Loucy (cell line): ENCODE results near the gene IREB2.

Experiments
- H2AFZ ChIP-seq: fragments of 200-600 bp; sonication (generic); 2 replicates; pipeline ENCODE4 v1.6.0; 2016; ENCODE audit warnings: antibody characterized with exemption, mild to moderate bottlenecking, low read length, moderate library complexity
- H3F3A ChIP-seq: fragments of 200-600 bp; 2 replicates; pipeline ENCODE4 v1.6.0; 2016; ENCODE audit warnings: antibody characterized with exemption, low read depth, mild to moderate bottlenecking
- H3K27me3 ChIP-seq: fragments of 200-600 bp; sonication (generic); 2 replicates; pipeline ENCODE4 v1.6.1; 2014; ENCODE audit warnings: low read length, mild to moderate bottlenecking; ENCODE audit not compliant: insufficient read depth, poor library complexity, severe bottlenecking
- H3K36me3 ChIP-seq: fragments of 200-600 bp; sonication (generic); 2 replicates; pipeline ENCODE4 v1.6.1; 2016; ENCODE audit warnings: low read length; ENCODE audit not compliant: insufficient read depth
- H3K4me1 ChIP-seq: fragments of 200-600 bp; sonication (generic); 2 replicates; pipeline ENCODE4 v1.5.1; 2014; ENCODE audit warnings: low read length, mild to moderate bottlenecking; ENCODE audit not compliant: insufficient read depth, poor library complexity, severe bottlenecking
- H3K4me2 ChIP-seq: fragments of 200-600 bp; sonication (generic); 2 replicates; pipeline ENCODE4 v1.6.0; 2014; ENCODE audit warnings: antibody characterized with exemption, low read length, low read depth, mild to moderate bottlenecking; ENCODE audit not compliant: poor library complexity, severe bottlenecking
- H3K4me3 ChIP-seq: fragments of 200-600 bp; sonication (generic); 2 replicates; pipeline ENCODE4 v1.5.1; 2014; ENCODE audit warnings: low read length, mild to moderate bottlenecking, mixed read lengths; ENCODE audit not compliant: poor library complexity, severe bottlenecking
- H3K79me2 ChIP-seq: fragments of 200-600 bp; sonication (generic); 2 replicates; pipeline ENCODE4 v1.6.1; 2014; ENCODE audit warnings: low read length; ENCODE audit not compliant: insufficient read depth
- H3K9ac ChIP-seq: fragments of 200-600 bp; sonication (generic); 2 replicates; pipeline ENCODE4 v1.6.0; 2014; ENCODE audit warnings: mild to moderate bottlenecking, low read depth, low read length, moderate library complexity; ENCODE audit not compliant: poor library complexity, severe bottlenecking
- H3K9me2 ChIP-seq: fragments of 200-600 bp; sonication (generic); replicated peaks from 2 replicates; pipeline ENCODE4 v1.6.1; 2016; ENCODE audit warnings: low read depth, low read length, mixed read lengths
- H3K9me3 ChIP-seq: fragments of 200-600 bp; sonication (generic); 2 replicates; pipeline ENCODE4 v1.6.1; 2014; ENCODE audit warnings: mild to moderate bottlenecking, antibody characterized with exemption, low read length, low read depth; ENCODE audit not compliant: insufficient read depth
- H4K20me1 ChIP-seq: fragments of 200-600 bp; sonication (generic); 2 replicates; pipeline ENCODE4 v1.6.0; 2014; ENCODE audit warnings: antibody characterized with exemption, low read length, mild to moderate bottlenecking; ENCODE audit not compliant: insufficient read depth, poor library complexity, severe bottlenecking
- EZH2phosphoT487 ChIP-seq: fragments of 200-600 bp; IDR thresholded peaks from 2 replicates; pipeline ENCODE4 v1.6.1; 2018; ENCODE audit warnings: antibody characterized with exemption, mild to moderate bottlenecking, moderate library complexity, borderline replicate concordance
- TF ChIP-seq, protein P1 (sequence below): fragments of 200-600 bp; sonication (generic); conservative IDR thresholded peaks from 2 replicates; pipeline ENCODE4 v1.5.1; 2014; ENCODE audit warnings: mild to moderate bottlenecking, antibody characterized with exemption, low read length

IREB2 gene, protein sequence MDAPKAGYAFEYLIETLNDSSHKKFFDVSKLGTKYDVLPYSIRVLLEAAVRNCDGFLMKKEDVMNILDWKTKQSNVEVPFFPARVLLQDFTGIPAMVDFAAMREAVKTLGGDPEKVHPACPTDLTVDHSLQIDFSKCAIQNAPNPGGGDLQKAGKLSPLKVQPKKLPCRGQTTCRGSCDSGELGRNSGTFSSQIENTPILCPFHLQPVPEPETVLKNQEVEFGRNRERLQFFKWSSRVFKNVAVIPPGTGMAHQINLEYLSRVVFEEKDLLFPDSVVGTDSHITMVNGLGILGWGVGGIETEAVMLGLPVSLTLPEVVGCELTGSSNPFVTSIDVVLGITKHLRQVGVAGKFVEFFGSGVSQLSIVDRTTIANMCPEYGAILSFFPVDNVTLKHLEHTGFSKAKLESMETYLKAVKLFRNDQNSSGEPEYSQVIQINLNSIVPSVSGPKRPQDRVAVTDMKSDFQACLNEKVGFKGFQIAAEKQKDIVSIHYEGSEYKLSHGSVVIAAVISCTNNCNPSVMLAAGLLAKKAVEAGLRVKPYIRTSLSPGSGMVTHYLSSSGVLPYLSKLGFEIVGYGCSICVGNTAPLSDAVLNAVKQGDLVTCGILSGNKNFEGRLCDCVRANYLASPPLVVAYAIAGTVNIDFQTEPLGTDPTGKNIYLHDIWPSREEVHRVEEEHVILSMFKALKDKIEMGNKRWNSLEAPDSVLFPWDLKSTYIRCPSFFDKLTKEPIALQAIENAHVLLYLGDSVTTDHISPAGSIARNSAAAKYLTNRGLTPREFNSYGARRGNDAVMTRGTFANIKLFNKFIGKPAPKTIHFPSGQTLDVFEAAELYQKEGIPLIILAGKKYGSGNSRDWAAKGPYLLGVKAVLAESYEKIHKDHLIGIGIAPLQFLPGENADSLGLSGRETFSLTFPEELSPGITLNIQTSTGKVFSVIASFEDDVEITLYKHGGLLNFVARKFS

DNA sequence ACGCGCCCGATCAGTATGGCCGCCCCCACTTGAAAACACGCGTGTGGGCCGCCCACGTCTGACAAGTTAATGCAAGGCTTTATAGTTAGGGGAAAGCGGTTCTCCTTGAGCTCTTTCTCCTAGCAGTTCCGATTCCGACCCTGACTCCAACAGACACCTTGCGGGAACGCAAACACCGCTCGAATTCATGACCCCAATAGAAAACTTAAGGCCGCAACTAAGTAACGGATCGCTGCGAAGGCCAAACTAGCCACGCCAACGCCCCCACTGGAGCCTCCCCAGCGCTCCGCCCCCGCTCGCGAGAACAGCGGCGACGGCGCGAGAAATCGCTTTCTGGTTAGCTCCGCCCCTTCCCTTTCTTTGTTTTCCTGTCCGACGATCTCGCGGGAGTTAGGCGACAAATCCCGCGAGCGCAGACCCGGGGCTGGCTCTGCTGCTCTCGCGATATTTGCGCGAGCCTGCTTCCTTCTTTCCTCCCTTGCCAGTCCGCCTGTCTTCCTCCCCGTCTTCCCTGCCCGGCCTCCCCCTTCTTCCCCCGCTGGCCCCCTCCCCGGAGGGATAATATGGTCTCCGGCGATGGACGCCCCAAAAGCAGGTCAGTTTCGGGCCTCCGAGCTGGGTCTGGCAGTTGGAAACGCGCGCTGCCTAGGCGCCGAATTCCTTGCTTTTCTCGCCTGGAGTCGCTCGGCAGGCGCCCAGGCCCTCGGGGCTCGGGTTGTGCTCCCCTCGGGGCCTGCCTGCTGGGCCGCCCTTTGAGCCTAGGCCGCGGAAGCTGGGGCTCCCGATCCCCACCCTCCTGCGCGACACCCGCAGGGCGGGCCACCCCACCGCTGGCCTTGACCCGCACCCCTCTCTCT lies at the start of gene IREB2:
IREB2 (plus strand) TSS at position 455 of the 857 bp plus-strand sequence; CDS start at position 577, 122 bp downstream.
- peak within 1 kb of the TSS; percentile 97 for H3K9ac ChIP-seq
- H3F3A ChIP-seq: no peaks in the 10 kb centered on the region
- H3K4me3 ChIP-seq: peak within 1 kb of the TSS; percentile 92
- peak within 1 kb of the TSS; percentile 85 for H3K4me2 ChIP-seq
- H3K9me2 ChIP-seq: no peaks in the 10 kb centered on the region
- TF ChIP-seq, protein P1, sequence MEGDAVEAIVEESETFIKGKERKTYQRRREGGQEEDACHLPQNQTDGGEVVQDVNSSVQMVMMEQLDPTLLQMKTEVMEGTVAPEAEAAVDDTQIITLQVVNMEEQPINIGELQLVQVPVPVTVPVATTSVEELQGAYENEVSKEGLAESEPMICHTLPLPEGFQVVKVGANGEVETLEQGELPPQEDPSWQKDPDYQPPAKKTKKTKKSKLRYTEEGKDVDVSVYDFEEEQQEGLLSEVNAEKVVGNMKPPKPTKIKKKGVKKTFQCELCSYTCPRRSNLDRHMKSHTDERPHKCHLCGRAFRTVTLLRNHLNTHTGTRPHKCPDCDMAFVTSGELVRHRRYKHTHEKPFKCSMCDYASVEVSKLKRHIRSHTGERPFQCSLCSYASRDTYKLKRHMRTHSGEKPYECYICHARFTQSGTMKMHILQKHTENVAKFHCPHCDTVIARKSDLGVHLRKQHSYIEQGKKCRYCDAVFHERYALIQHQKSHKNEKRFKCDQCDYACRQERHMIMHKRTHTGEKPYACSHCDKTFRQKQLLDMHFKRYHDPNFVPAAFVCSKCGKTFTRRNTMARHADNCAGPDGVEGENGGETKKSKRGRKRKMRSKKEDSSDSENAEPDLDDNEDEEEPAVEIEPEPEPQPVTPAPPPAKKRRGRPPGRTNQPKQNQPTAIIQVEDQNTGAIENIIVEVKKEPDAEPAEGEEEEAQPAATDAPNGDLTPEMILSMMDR: no peak
- TF ChIP-seq EZH2phosphoT487: no peak
- H3K27me3 ChIP-seq: peaks cover 4% of the 10 kb centered on the region
- peaks cover 33% of the 10 kb centered on the region for H3K4me1 ChIP-seq
- peak within 1 kb of the TSS; percentile 96 for H2AFZ ChIP-seq
- no peaks in the 10 kb centered on the region for H3K9me3 ChIP-seq
- H4K20me1 ChIP-seq: peaks cover 45% of the 10 kb centered on the region
- peaks cover 12% of the 10 kb centered on the region; the same call in 1 of the 2 replicates for H3K36me3 ChIP-seq
- H3K79me2 ChIP-seq: peaks cover 49% of the 10 kb centered on the region

DNA sequence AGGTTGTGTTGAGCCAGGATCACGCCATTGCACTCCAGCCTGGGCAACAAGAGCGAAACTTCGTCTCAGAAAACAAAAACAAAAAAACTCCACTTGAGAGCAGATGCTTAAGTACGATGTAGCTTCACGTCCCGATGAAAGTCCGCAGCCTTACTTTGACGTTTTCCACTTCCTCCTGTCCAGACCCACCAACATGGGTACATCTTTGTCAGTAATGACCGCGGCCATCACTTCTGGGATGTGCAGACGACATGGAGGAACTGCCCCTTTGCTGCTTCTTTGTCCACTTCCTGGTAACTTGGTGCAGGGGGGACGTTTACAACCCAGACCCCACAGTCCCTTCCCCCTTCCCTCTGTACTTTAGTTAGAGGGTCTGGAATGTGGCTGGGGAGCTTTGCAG lies 49.2 kb upstream of the IREB2 start:
- Histone ChIP-seq H3K27me3 (no peaks in the 10 kb centered on the region), H3K9me2 (no peaks in the 10 kb centered on the region), H3K4me2 (no peak overlapping the region), H4K20me1 (no peaks in the 10 kb centered on the region), H2AFZ (0 out of 2 replicates have a peak overlapping the region, but pooled peaks have one; percentile 52), H3K9ac (no peak overlapping the region), H3K79me2 (no peaks in the 10 kb centered on the region), H3K36me3 (no peaks in the 10 kb centered on the region), H3K9me3 (no peaks in the 10 kb centered on the region), H3K4me1 (no peaks in the 10 kb centered on the region), H3F3A (no peaks in the 10 kb centered on the region), H3K4me3 (no peak overlapping the region)
- TF ChIP-seq, protein P1: no peak
- TF ChIP-seq EZH2phosphoT487: no peak

DNA sequence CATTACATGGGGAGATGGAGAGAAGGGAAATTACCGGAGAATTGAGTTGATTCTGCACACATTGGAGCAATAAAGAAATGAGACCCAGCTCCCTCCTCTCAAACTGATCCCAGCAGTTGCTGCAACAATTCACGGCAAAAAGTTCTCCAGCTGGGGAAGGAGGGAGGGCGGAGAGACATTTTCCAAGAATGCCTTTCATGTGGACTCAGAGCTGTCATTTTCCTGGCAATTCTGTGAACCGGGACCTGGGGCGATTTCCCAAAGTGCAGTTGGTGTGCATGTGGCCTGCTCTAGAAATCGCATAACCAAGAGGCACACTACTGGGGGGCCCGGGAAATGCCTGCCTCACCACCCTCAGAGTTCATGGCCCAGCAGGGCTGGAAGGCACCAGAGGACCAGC lies 48.7 kb upstream of the IREB2 start:
- Histone ChIP-seq H3K4me3 (no peak overlapping the region), H3K4me2 (no peak overlapping the region), H3K79me2 (no peaks in the 10 kb centered on the region), H2AFZ (0 out of 2 replicates have a peak overlapping the region, but pooled peaks have one; percentile 52), H3K27me3 (no peaks in the 10 kb centered on the region), H3F3A (no peaks in the 10 kb centered on the region), H3K36me3 (no peaks in the 10 kb centered on the region), H4K20me1 (no peaks in the 10 kb centered on the region), H3K4me1 (no peaks in the 10 kb centered on the region), H3K9ac (no peak overlapping the region), H3K9me2 (no peaks in the 10 kb centered on the region), H3K9me3 (no peaks in the 10 kb centered on the region)
- TF ChIP-seq, protein P1: no peak
- no peak for TF ChIP-seq EZH2phosphoT487
